ENCODE data around the gene SUCLG2.

The SUCLG2 gene

GRCh38 chr3:67384016-67384415, 270.4 kb downstream of the SUCLG2 start:
- DNase-seq (ENCODE audit: low spot score) = no peak

GRCh38 chr3:67383379-67383778, 271.0 kb downstream of the SUCLG2 start:
- DNase-seq (ENCODE audit: low spot score) = no peak

DNA sequence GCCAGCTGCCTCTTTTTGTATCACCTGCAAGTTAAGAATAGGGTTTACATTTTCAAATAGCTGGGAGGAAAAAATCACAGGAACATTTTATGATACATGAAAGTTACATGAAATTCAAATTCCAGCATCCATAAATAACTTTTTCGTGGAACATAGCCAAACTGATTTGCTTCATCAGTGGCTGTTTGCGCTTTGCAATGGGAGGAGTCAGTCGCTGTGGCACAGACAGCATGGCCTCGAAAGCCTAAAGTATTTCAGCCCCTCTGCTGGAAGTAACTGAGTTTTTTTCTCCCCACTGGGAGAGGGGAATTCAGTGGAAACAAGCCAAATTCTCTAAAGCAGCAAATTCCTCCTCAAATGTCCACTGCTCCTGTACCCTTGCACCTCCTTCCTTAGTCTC, 271.9 kb downstream of the SUCLG2 start:
- no peak for DNase-seq (ENCODE audit: low spot score)

DNA sequence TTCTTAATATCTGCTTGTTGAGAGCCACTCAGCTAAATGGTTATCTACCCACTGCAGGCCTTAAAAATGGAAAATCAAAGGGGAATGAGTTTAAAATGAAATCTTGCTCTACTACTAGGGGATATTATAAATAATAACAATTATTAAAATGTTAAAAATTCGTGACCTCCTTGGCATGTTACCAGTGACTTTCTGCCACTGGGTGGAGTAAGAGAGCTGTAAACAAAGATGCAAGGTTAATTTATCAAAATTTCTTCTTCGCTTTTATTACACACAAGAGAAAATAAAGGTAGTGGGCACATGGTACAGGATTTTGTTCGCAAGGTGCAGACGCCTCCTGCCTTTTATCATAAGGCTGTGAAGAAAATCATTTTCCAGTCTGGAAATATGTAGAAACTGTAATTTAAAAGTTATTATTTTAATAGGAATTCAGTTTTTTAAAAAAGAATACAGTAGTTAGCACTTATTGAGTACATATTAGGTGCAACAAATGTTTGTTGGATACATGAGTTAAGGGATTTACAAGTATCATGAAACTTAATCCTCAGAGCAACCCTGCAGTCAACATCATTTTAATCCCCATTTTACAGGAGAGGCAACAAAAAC, 272.6 kb downstream of the SUCLG2 start:
- DNase-seq (ENCODE audit: low spot score) = no peak

- no peak for DNase-seq (ENCODE audit: low spot score)
Observed at GRCh38 chr3:67380118-67380517, 274.3 kb downstream of the SUCLG2 start.

DNA sequence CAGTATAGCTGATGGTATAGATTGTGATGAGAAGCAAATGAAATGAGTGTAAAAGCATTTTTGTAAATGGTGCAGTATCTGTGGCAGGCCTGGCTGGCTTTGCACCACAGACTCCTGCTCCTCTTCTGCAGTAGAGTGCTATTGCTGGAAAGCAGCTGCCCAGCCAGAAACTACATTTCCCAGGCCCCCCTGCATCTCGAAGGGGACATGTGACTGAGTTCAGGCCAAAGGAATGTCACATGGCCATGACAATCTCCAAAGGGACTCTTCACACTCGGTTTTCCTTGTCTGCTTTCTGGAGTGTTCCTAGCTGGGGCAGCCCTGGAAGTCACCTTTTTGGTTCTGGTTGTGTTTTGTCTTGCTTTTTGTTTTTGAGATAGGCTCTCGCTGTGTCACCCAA, 277.1 kb downstream of the SUCLG2 start:
- DNase-seq (ENCODE audit: low spot score) = no peak

GRCh38 chr3:67376416-67376815, 278.0 kb downstream of the SUCLG2 start:
- DNase-seq (ENCODE audit: low spot score) = no peak

DNA sequence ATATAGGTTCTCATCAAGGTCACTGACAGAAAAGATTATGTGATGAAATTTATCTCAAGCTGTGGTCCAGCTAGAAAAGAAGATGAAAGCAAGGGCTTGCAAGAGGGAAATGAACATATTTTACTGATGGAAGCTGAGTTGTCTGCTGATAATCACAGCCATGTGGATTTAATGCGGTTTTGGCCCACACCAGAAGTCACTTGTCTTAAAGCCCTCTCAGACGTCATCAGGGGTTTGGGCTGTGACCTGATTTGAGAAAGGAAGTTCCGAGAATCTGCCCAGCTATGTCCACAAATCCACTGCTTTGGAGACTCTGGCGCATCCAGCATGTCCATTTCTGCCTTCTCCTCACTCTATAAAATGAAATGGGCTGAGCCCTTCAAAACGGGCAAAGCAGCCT, 278.4 kb downstream of the SUCLG2 start:
- no peak for DNase-seq (ENCODE audit: low spot score)

- no peak for DNase-seq (ENCODE audit: low spot score)
Observed at GRCh38 chr3:67362686-67363085, 291.7 kb downstream of the SUCLG2 start.

GRCh38 chr3:67361770-67362169, 292.6 kb downstream of the SUCLG2 start:
- no peak for DNase-seq (ENCODE audit: low spot score)

DNA sequence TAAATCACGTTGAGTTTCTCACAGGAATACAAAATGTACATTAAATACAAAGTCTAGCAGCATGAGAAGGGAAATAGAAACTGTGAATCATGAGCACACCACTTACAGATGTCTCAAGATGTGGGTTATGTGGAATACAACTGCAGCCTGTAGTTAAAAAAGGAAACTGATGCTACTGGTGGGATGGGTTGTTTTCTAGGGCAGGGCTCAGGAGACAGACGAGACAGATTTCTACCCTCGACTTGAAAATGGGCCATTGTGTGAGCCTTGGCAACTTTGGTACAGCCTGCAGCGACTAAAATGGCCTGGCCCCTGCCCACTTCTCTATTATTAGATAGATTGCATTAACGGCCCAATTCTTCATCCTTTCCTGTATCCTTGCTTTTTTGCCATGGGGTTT, 293.1 kb downstream of the SUCLG2 start:
- DNase-seq (ENCODE audit: low spot score) = no peak

- DNase-seq (ENCODE audit: low spot score) = peak; percentile 9
Observed at GRCh38 chr3:67357610-67358458, 296.6 kb downstream of the SUCLG2 start.

- no peak for DNase-seq (ENCODE audit: low spot score)
Observed at GRCh38 chr3:67349551-67350174, 304.7 kb downstream of the SUCLG2 start.

GRCh38 chr3:67346081-67346480, 308.3 kb downstream of the SUCLG2 start:
- DNase-seq (ENCODE audit: low spot score) = no peak

DNA sequence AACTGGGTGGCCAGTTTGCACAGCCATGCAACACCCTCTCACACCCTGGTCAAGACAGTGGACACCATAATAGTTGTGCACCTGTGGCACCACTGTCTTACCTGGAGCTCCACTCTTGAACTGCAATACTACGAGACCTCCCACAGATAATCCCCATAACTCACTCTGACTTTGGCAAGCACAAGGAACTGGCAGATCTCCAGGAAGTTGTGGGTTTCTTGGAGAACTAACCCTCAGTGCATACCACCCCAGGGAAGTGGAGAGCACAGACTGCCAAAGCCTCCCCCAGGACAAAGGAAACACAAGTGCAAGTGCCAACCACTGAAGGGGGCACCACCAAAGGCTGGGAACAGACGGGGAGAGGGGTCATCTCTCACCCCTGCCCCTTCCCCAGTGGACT, 318.6 kb downstream of the SUCLG2 start:
- no peak for DNase-seq (ENCODE audit: low spot score)

GRCh38 chr3:67334588-67334987, 319.8 kb downstream of the SUCLG2 start:
- no peak for DNase-seq (ENCODE audit: low spot score)

DNA sequence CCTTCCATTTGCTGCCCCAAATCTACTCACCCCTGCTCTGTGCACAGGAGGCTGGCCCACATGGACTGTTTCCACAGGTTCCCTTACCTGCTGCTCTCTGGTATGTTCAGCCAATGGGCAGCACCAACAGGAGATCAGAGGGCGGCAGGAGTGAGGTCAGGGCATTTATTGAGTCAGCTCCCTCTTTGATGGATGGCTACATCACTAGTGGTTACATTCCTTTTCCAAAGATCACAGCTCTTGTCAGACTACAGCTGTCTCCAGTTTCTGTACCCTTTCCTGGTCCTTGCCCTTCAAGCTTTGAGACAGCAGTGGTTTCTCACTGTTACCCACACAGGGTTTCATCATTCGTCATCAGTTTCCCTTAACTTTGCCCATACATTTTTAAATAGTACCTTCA, 325.1 kb downstream of the SUCLG2 start:
- DNase-seq (ENCODE audit: low spot score) = no peak

GRCh38 chr3:67327582-67327981, 326.8 kb downstream of the SUCLG2 start:
- no peak for DNase-seq (ENCODE audit: low spot score)

GRCh38 chr3:67325231-67325630, 329.2 kb downstream of the SUCLG2 start:
- no peak for DNase-seq (ENCODE audit: low spot score)

Measured in hepatic stellate cell (primary cell).